Parathyroid adenoma (tissue), 2 donors: ENCODE measurements around the gene KAT2B.

Experiments used
- H2AFZ ChIP-seq: fragments of 300-600 bp; sonication (generic); one replicate; pipeline ENCODE4 v1.7.0; 2017; ENCODE audit warnings: antibody characterized with exemption, mild to moderate bottlenecking
- H3K27ac ChIP-seq: fragments of 300-600 bp; sonication (generic); one replicate; pipeline ENCODE4 v1.7.0; 2017
- H3K27me3 ChIP-seq: fragments of 300-600 bp; sonication (generic); one replicate; pipeline ENCODE4 v1.7.0; 2017; ENCODE audit warnings: low read length; ENCODE audit not compliant: control insufficient read depth, insufficient read depth
- H3K36me3 ChIP-seq: fragments of 300-600 bp; sonication (generic); one replicate; pipeline ENCODE4 v1.7.0; 2017; ENCODE audit warnings: low read length; ENCODE audit not compliant: control insufficient read depth, insufficient read depth
- H3K4me1 ChIP-seq: fragments of 300-600 bp; sonication (generic); one replicate; pipeline ENCODE4 v1.7.0; 2017; ENCODE audit warnings: control low read depth
- H3K4me2 ChIP-seq: fragments of 300-600 bp; sonication (generic); one replicate; pipeline ENCODE4 v1.7.0; 2017; ENCODE audit warnings: low read length
- H3K4me3 ChIP-seq: fragments of 300-600 bp; sonication (generic); one replicate; pipeline ENCODE4 v1.7.0; 2017; ENCODE audit warnings: low read depth, low read length
- H3K79me2 ChIP-seq: fragments of 300-600 bp; sonication (generic); one replicate; pipeline ENCODE4 v1.7.0; 2017; ENCODE audit warnings: control low read depth
- H3K9ac ChIP-seq: fragments of 300-600 bp; sonication (generic); one replicate; pipeline ENCODE4 v1.7.0; 2017; ENCODE audit warnings: mild to moderate bottlenecking
- H3K9me3 ChIP-seq: fragments of 300-600 bp; sonication (generic); one replicate; pipeline ENCODE4 v1.7.0; 2017; ENCODE audit warnings: low read length; ENCODE audit not compliant: control insufficient read depth
- CTCF ChIP-seq: fragments of 300-600 bp; sonication (generic); IDR thresholded peaks from one replicate; pipeline ENCODE4 v1.7.0; 2017; ENCODE audit warnings: antibody characterized with exemption, mild to moderate bottlenecking
- donor health status: primary hyperparathyroidism.

Gene KAT2B

GRCh38 chr3:20182206-20182605, 142.0 kb downstream of the KAT2B start:
- H3K4me2 ChIP-seq: peak overlapping the region; percentile 61
- no peak overlapping the region for H3K4me3 ChIP-seq
- no peak for TF ChIP-seq CTCF
- peaks cover 11% of the 10 kb centered on the region for H3K4me1 ChIP-seq
- H3K36me3 ChIP-seq: no peaks in the 10 kb centered on the region
- no peaks in the 10 kb centered on the region for H3K79me2 ChIP-seq
- H3K27ac ChIP-seq: peak overlapping the region; percentile 50
- no peaks in the 10 kb centered on the region for H3K27me3 ChIP-seq
- H3K9ac ChIP-seq: no peak overlapping the region
- H3K9me3 ChIP-seq: no peaks in the 10 kb centered on the region
- H2AFZ ChIP-seq: peak overlapping the region; percentile 45

- no peak for TF ChIP-seq CTCF
- Histone ChIP-seq H3K27me3 (no peaks in the 10 kb centered on the region), H3K4me1 (peaks cover 12% of the 10 kb centered on the region), H3K9ac (no peak overlapping the region), H2AFZ (peak overlapping the region; percentile 87), H3K36me3 (no peaks in the 10 kb centered on the region), H3K79me2 (no peaks in the 10 kb centered on the region), H3K4me2 (peak overlapping the region; percentile 94), H3K27ac (no peak overlapping the region), H3K4me3 (peak overlapping the region; percentile 97), H3K9me3 (no peaks in the 10 kb centered on the region)
These were observed 145.1 kb downstream of the KAT2B start for GRCh38 chr3:20185331-20185678.

DNA sequence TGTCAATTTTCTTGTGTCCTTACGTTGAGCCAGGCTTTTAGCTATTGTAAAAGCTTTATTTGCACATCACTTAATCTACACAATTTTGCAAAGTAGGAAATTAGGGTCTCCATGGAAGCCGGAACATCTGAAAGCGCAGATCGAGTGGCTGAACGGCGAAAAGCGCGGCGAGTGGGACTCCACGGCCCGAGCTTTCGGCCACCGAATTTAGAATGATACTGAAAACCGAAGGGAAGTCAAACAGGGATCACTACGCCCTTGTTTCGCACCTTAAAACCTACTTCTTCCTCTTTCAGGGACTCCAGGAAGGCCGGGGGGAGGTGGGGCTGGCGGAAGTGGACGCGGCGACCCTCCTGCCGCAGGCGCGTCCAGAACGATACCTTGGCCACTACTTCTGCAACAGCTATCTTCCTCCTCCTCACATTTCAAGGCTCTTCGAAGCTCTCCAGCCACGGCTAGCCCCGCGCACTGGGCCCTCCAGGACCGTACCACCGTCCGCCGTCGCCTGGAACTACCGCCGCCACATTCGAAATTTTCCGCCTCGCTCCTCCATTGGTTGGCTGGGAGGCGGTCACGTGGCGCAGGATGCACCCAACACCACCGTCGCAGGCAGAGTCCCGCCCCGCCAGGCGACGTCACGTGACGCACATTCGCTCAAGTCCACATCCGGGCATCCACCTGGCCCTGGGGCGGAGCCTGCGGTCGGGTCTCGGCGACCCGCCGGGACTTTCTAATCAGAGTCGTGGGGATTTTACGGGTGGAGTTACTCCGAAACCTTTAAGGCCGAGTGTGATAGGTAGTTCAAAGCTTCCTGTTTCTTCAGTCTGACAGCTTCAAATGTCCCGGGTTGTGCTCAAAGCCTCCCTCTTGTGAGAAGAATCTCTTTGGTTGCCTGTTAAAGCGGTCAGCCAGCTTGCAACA, 145.7 kb downstream of the KAT2B start, which contains the start of gene SGO1:
Gene SGO1, minus strand, starts transcription at position 528 of the 921 bp plus-strand sequence. CDS start 2,179 bp downstream, outside the sequence.
- peaks cover 12% of the 10 kb centered on the region for H3K4me1 ChIP-seq
- peak within 1 kb of the TSS; percentile 94 for H3K4me2 ChIP-seq
- TF ChIP-seq CTCF: no peak
- peak within 1 kb of the TSS; percentile 87 for H2AFZ ChIP-seq
- H3K36me3 ChIP-seq: no peaks in the 10 kb centered on the region
- H3K79me2 ChIP-seq: no peaks in the 10 kb centered on the region
- peak within 1 kb of the TSS; percentile 30 for H3K9ac ChIP-seq
- H3K4me3 ChIP-seq: peak within 1 kb of the TSS; percentile 97
- no peaks in the 10 kb centered on the region for H3K9me3 ChIP-seq
- H3K27ac ChIP-seq: peak within 1 kb of the TSS; percentile 94
- H3K27me3 ChIP-seq: no peaks in the 10 kb centered on the region

DNA sequence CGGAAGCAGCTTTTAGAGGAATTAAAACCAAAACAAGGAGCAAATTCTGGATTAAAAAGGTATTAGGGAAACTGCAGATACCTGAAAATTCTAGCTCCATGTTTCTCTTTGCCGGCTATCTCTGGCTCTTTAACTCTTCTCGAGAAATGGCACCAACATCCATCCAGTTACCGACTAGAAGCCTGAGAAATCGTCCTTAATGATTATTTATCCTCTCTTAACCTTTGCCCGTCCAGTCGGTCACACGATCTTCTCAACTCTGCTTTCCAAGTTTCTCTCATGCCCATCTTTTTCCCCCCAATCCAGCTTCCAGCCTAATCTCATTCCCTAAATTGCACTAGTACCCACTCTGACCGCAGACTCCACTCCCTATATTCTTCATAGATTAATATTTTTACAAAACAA, 146.4 kb downstream of the KAT2B start:
- Histone ChIP-seq H3K9me3 (no peaks in the 10 kb centered on the region), H3K4me1 (peaks cover 9% of the 10 kb centered on the region), H3K79me2 (no peaks in the 10 kb centered on the region), H3K4me2 (peak overlapping the region; percentile 94), H3K9ac (peak overlapping the region; percentile 30), H3K36me3 (no peaks in the 10 kb centered on the region), H2AFZ (peak overlapping the region; percentile 87), H3K27ac (peak overlapping the region; percentile 94), H3K4me3 (peak overlapping the region; percentile 97), H3K27me3 (no peaks in the 10 kb centered on the region)
- no peak for TF ChIP-seq CTCF
